K562 (cell line): Measurements from ENCODE around the gene TMEM217. TPM values are rescaled to one million over a fixed set of nuclear protein-coding genes. Genes with fewer than 3 reads are reported as not detected.
A peak's percentile ranks its signal among the peaks of the same experiment; 100 is the strongest.

ENCODE experiments used
- ADNP ChIP-seq: fragments of 200-800 bp; sonication (Bioruptor generic); IDR thresholded peaks from 2 replicates; pipeline ENCODE4 v1.6.1; 2016; ENCODE audit warnings: missing genetic modification characterization, missing compliant biosample characterization
- CEBPB ChIP-seq: fragments of 450-650 bp; IDR thresholded peaks from 2 replicates; pipeline ENCODE4 v1.6.1; 2016; ENCODE audit warnings: missing genetic modification characterization, missing compliant biosample characterization
- CHD4 ChIP-seq: fragments of 200-600 bp; sonication (generic); IDR thresholded peaks from 3 replicates; pipeline ENCODE4 v1.6.1; 2012; ENCODE audit warnings: low read depth, mild to moderate bottlenecking, mixed read lengths, low read length, inconsistent platforms; ENCODE audit not compliant: insufficient read depth, insufficient replicate concordance, poor library complexity, severe bottlenecking
- FOSL1 ChIP-seq: fragments of 200-800 bp; sonication (Bioruptor generic); conservative IDR thresholded peaks from 2 replicates; pipeline ENCODE4 v1.6.1; 2016; ENCODE audit warnings: missing genetic modification characterization, missing compliant biosample characterization
- FOXK2 ChIP-seq, 2 experiments: fragments of 450-650 bp; IDR thresholded peaks in 1 of 2; conservative IDR thresholded peaks in 1 of 2; 2 replicates each; pipeline ENCODE4 v1.6.1; 2016; ENCODE audit warnings: low read depth in 2 of 2, mild to moderate bottlenecking in 1 of 2
- HDAC8 ChIP-seq: fragments of 450-650 bp; IDR thresholded peaks from 2 replicates; pipeline ENCODE4 v1.6.1; 2016; ENCODE audit warnings: mild to moderate bottlenecking, missing genetic modification characterization, moderate library complexity, missing compliant biosample characterization
- HMG20A ChIP-seq: fragments of 450-650 bp; formaldehyde crosslinking; conservative IDR thresholded peaks from 2 replicates; pipeline ENCODE4 v1.4.0; 2020; ENCODE audit warnings: mild to moderate bottlenecking, mixed read lengths
- JUND ChIP-seq, 2 experiments: IDR thresholded peaks; 2 replicates in 1 of 2; 3 replicates in 1 of 2; pipeline ENCODE4 v1.6.1; 2011; ENCODE audit warnings: borderline replicate concordance in 2 of 2, low read depth in 2 of 2, low read length in 2 of 2, improper control_type of control experiment in 1 of 2, missing biosample characterization in 1 of 2, missing genetic modification characterization in 1 of 2, missing genetic modification reagents in 1 of 2
- MTA2 ChIP-seq: fragments of 450-650 bp; IDR thresholded peaks from 2 replicates; pipeline ENCODE4 v1.6.1; 2016; ENCODE audit warnings: low read depth
- NEUROD1 ChIP-seq: fragments of 150-350 bp; IDR thresholded peaks from 2 replicates; pipeline ENCODE4 v1.6.1; 2014; ENCODE audit warnings: borderline replicate concordance, low read length, low read depth; ENCODE audit not compliant: partially characterized antibody
- RBM25 ChIP-seq: fragments of 200-400 bp; formaldehyde crosslinking; IDR thresholded peaks from 2 replicates; pipeline ENCODE4 v1.6.1; 2018; ENCODE audit warnings: low read length, low read depth, moderate library complexity; ENCODE audit not compliant: severe bottlenecking
- RCOR1 ChIP-seq, 2 experiments: IDR thresholded peaks; 2 replicates each; pipeline ENCODE4 v1.6.1; 2012; ENCODE audit warnings: low read depth in 2 of 2, low read length in 2 of 2, borderline replicate concordance in 1 of 2, improper control_type of control experiment in 1 of 2
- RUNX1 ChIP-seq: sonication (generic); IDR thresholded peaks from 2 replicates; pipeline ENCODE4 v1.6.1; 2016; ENCODE audit warnings: antibody characterized with exemption, low read depth
- SMAD1 ChIP-seq: fragments of 150-350 bp; IDR thresholded peaks from 2 replicates; pipeline ENCODE4 v1.6.1; 2014; ENCODE audit warnings: low read length, low read depth; ENCODE audit not compliant: partially characterized antibody
- SP1 ChIP-seq: sonication (generic); formaldehyde crosslinking; IDR thresholded peaks from 2 replicates; pipeline ENCODE4 v1.8.1; 2022; ENCODE audit warnings: mild to moderate bottlenecking, missing genetic modification reagents
- SREBF1 ChIP-seq: fragments of 150-350 bp; IDR thresholded peaks from 2 replicates; pipeline ENCODE4 v1.6.1; 2014; ENCODE audit warnings: antibody characterized with exemption, low read depth, low read length, borderline replicate concordance
- TRIM28 ChIP-seq: fragments of 450-650 bp; IDR thresholded peaks from 2 replicates; pipeline ENCODE4 v1.6.1; 2017
- ZBTB1 ChIP-seq: sonication (generic); formaldehyde crosslinking; IDR thresholded peaks from 2 replicates; pipeline ENCODE4 v1.8.1; 2023; ENCODE audit warnings: missing genetic modification reagents, low read depth, mild to moderate bottlenecking, borderline replicate concordance
- ZNF165 ChIP-seq: fragments of 250-450 bp; sonication (Bioruptor Pico); IDR thresholded peaks from 2 replicates; pipeline ENCODE4 v1.4.0; 2020; ENCODE audit warnings: borderline replicate concordance
- ZNF274 ChIP-seq: IDR thresholded peaks from 2 replicates; pipeline ENCODE4 v1.6.1; 2011; ENCODE audit warnings: low read depth, mild to moderate bottlenecking, low read length, moderate library complexity, borderline replicate concordance
- ZNF699 ChIP-seq: fragments of 250-450 bp; sonication (Bioruptor Pico); IDR thresholded peaks from 2 replicates; pipeline ENCODE4 v1.8.0; 2021; ENCODE audit warnings: mild to moderate bottlenecking, moderate library complexity; ENCODE audit not compliant: insufficient replicate concordance
- polyA plus RNA-seq, 8 experiments: library from polyadenylated mRNA; depleted of rRNA in 4 of 8; stranded (reverse) in 5 of 8; unstranded in 3 of 8; fragments of >200 nt; fragmentation: Nextera tagmentation in 2 of 8; fragmentation: Illumina TruSeq in 1 of 8; extraction: Ambion mirVana in 2 of 8; extraction: Trizol in 1 of 8; gene quantifications; 2 replicates each; pipeline versions ENCODE4 v1.2.1 to v1.2.3, GENCODE V29; 2011 to 2014; ENCODE audit warnings: inconsistent platforms in 1 of 8, missing spikeins in 1 of 8
- total RNA-seq, 7 experiments: library from RNA; depleted of rRNA in 6 of 7; stranded (reverse); fragments of >200 nt in 6 of 7; fragmentation: Illumina TruSeq in 2 of 7; extraction: Trizol in 2 of 7; gene quantifications; 2 replicates each; pipeline versions ENCODE4 v1.2.1 to v1.2.3, GENCODE V29; 2011 to 2021; ENCODE audit warnings: low replicate concordance in 1 of 7
- TF ChIP-seq, protein P1 (sequence below): sonication (generic); formaldehyde crosslinking; IDR thresholded peaks from 2 replicates; pipeline ENCODE4 v1.9.0; 2022; ENCODE audit warnings: mild to moderate bottlenecking, missing genetic modification reagents
- TF ChIP-seq, protein P2 (sequence below): fragments of 250-450 bp; sonication (Bioruptor Pico); IDR thresholded peaks from 2 replicates; pipeline ENCODE4 v1.5.0; 2020; ENCODE audit warnings: mild to moderate bottlenecking, borderline replicate concordance
- TF ChIP-seq, protein P3 (sequence below): fragments of 450-650 bp; IDR thresholded peaks from 2 replicates; pipeline ENCODE4 v1.6.1; 2017; ENCODE audit warnings: mild to moderate bottlenecking, moderate library complexity

The TMEM217 gene
- total and polyA plus RNA-seq, 9 of the 15 experiments (the other 6 are each of a cell fraction or from before 2014, with no cell fraction given), result 1.3 to 8.0 (median 1.9) TPM

DNA sequence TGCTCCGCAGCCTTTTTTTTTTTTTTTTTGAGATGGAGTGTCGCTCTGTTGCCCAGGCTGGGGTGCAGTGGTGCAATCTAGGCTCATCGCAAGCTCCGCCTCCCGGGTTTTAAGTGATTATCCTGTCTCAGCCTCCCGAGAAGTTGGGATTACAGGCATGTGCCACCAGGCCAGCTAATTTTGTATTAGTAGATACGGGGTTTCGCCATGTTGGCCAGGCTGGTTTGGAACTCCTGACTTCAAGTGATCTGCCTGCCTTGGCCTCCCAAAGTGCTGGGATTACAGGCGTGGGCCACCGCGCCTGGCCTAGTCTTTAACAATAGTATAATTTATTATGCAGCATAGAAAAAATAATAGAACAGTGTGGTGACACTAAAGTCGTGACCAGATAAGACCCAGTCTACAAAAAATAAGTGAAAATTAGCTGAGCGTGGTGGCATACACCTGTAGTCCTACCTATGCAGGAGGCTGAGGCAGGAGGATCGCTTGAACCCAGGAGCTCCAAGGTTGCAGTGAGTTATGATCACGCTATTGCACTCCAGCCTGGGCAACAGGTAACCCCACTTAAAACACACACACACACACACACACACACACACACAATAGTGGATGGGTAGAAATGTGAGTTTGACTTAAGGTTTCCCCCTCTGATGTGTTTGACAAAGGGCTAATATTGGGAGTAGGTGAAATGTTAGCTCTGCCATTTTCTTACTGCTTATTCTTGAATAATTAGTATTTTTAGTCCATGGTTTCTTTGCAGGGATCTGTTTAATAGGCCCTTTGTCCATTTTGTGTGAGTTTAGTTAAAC is 81.5 kb downstream of the TMEM217 start (continued):
- TF ChIP-seq JUND (IDR thresholded peaks at IDR 0.05; ENCODE audit: borderline replicate concordance, low read depth, low read length) (no peak; the same call in 1 of the 2 replicates), JUND (tag; IDR thresholded peaks at IDR 0.05; ENCODE audit: borderline replicate concordance, low read depth, low read length) (peak; percentile 62; the same call in 2 of the 3 replicates), RUNX1 (no peak), FOSL1 (tag) (no peak), MTA2 (peak; percentile 15; the same call in 1 of the 2 replicates), CEBPB (peak; percentile 93), ZNF165 (no peak), TRIM28 (peak; percentile 16; the same call in 1 of the 2 replicates), ZNF699 (no peak), ZNF274 (no peak), ZBTB1 (CRISPR knock-in tag) (no peak), SMAD1 (peak; percentile 28), HDAC8 (tag) (no peak), SREBF1 (no peak), SP1 (CRISPR knock-in tag) (no peak), ADNP (tag) (no peak), HMG20A (CRISPR knock-in tag) (no peak), FOXK2 (conservative IDR thresholded peaks at IDR 0.05 in 1 of 2, IDR thresholded peaks at IDR 0.05 in 1 of 2; ENCODE audit: low read depth in 2 of 2) (peak in 1 of 2 experiments; percentile 9; a peak in 1 of 4 replicates), RBM25 (no peak), CHD4 (no peak), RCOR1 (IDR thresholded peaks at IDR 0.05; ENCODE audit: borderline replicate concordance in 1 of 2, low read depth in 2 of 2, low read length in 2 of 2) (peak in 1 of 2 experiments; percentile 34; a peak in 1 of 4 replicates), NEUROD1 (no peak)
- TF ChIP-seq, protein P1, sequence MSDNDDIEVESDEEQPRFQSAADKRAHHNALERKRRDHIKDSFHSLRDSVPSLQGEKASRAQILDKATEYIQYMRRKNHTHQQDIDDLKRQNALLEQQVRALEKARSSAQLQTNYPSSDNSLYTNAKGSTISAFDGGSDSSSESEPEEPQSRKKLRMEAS (CRISPR knock-in tag), result no peak
- TF ChIP-seq, protein P2, sequence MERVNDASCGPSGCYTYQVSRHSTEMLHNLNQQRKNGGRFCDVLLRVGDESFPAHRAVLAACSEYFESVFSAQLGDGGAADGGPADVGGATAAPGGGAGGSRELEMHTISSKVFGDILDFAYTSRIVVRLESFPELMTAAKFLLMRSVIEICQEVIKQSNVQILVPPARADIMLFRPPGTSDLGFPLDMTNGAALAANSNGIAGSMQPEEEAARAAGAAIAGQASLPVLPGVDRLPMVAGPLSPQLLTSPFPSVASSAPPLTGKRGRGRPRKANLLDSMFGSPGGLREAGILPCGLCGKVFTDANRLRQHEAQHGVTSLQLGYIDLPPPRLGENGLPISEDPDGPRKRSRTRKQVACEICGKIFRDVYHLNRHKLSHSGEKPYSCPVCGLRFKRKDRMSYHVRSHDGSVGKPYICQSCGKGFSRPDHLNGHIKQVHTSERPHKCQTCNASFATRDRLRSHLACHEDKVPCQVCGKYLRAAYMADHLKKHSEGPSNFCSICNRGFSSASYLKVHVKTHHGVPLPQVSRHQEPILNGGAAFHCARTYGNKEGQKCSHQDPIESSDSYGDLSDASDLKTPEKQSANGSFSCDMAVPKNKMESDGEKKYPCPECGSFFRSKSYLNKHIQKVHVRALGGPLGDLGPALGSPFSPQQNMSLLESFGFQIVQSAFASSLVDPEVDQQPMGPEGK, result peak; percentile 82
- TF ChIP-seq, protein P3, sequence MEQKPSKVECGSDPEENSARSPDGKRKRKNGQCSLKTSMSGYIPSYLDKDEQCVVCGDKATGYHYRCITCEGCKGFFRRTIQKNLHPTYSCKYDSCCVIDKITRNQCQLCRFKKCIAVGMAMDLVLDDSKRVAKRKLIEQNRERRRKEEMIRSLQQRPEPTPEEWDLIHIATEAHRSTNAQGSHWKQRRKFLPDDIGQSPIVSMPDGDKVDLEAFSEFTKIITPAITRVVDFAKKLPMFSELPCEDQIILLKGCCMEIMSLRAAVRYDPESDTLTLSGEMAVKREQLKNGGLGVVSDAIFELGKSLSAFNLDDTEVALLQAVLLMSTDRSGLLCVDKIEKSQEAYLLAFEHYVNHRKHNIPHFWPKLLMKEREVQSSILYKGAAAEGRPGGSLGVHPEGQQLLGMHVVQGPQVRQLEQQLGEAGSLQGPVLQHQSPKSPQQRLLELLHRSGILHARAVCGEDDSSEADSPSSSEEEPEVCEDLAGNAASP, result no peak
